Caco-2 (cell line): ENCODE results near the gene LZTS2. TPM values are rescaled to one million over a fixed set of nuclear protein-coding genes. Genes with fewer than 3 reads are reported as not detected.

ENCODE experiments used
- BruUV-seq: library from RNA; stranded (reverse); fragments of 400-500 nt; replicated peaks from 2 replicates; lab custom pipeline; 2021; lab: Mats Ljungman, UMichigan
- CTCF ChIA-PET: fragments of 300-600 bp; sonication (Branson Sonifier 250); formaldehyde crosslinking; loops from one replicate; lab custom pipeline; 2022; ENCODE audit warnings: antibody characterized with exemption; lab: Charles Lee
- POLR2A ChIA-PET: fragments of 300-600 bp; sonication (Branson Sonifier 250); formaldehyde crosslinking; loops from one replicate; lab custom pipeline; 2022; ENCODE audit warnings: antibody characterized with exemption; lab: Charles Lee
- DNase-seq, 2 experiments: peaks; one replicate each; pipeline versions ENCODE4 v3.0.0 to v3.0.0-alpha.2; 2020 to 2022
- H3K27me3 ChIP-seq: replicated peaks from 2 replicates; pipeline ENCODE4 v1.6.0; 2011; ENCODE audit warnings: low read length; ENCODE audit not compliant: control insufficient read depth, insufficient read depth
- H3K36me3 ChIP-seq: 2 replicates; pipeline ENCODE4 v1.5.1; 2011; ENCODE audit warnings: low read length; ENCODE audit not compliant: control insufficient read depth, insufficient read depth
- H3K4me1 ChIP-seq: fragments of 250-450 bp; sonication (Bioruptor Pico); 2 replicates; pipeline ENCODE4 v1.5.1; 2020; ENCODE audit warnings: mild to moderate bottlenecking
- H3K4me3 ChIP-seq: 2 replicates; pipeline ENCODE4 v1.5.1; 2011; ENCODE audit warnings: low read depth, mild to moderate bottlenecking, control low read depth, low read length
- H3K9me3 ChIP-seq: fragments of 250-450 bp; sonication (Bioruptor Pico); 2 replicates; pipeline ENCODE4 v1.5.1; 2020; ENCODE audit warnings: mild to moderate bottlenecking, moderate library complexity
- H3K27ac Mint-ChIP-seq: one replicate; pipeline ENCODE4 v1.8.0; 2022; ENCODE audit warnings: mixed read lengths; ENCODE audit not compliant: unreplicated experiment
- H3K27me3 Mint-ChIP-seq: one replicate; pipeline ENCODE4 v1.8.0; 2022; ENCODE audit warnings: mixed read lengths; ENCODE audit not compliant: insufficient read depth, unreplicated experiment
- H3K36me3 Mint-ChIP-seq: one replicate; pipeline ENCODE4 v1.8.0; 2022; ENCODE audit warnings: mild to moderate bottlenecking, mixed read lengths; ENCODE audit not compliant: insufficient read depth, unreplicated experiment
- H3K4me1 Mint-ChIP-seq: one replicate; pipeline ENCODE4 v1.8.0; 2022; ENCODE audit warnings: low read depth, mixed read lengths; ENCODE audit not compliant: unreplicated experiment
- H3K4me3 Mint-ChIP-seq: one replicate; pipeline ENCODE4 v1.8.0; 2022; ENCODE audit warnings: mild to moderate bottlenecking, moderate library complexity, mixed read lengths; ENCODE audit not compliant: unreplicated experiment
- H3K9me3 Mint-ChIP-seq: one replicate; pipeline ENCODE4 v1.8.0; 2022; ENCODE audit warnings: mixed read lengths; ENCODE audit not compliant: unreplicated experiment
- intact Hi-C: fragments of 100-400 bp; cut with micrococcal nuclease; formaldehyde crosslinking; loops from one replicate; pipeline ENCODE4 v1.10.0; 2022; ENCODE audit not compliant: unreplicated experiment
- total RNA-seq: library from RNA; stranded (reverse); gene quantifications from 2 replicates; pipeline ENCODE4 v1.2.3, GENCODE V29; 2022
- TF ChIP-seq, protein P1 (sequence below), 2 experiments: fragments of 200-600 bp in 1 of 2; IDR thresholded peaks; 1 replicate in 1 of 2; 2 replicates in 1 of 2; pipeline versions ENCODE4 v1.5.1 to v1.8.0; 2011 to 2022; ENCODE audit warnings: antibody characterized with exemption in 1 of 2, control low read depth in 1 of 2, inconsistent platforms in 1 of 2, low read depth in 1 of 2, low read length in 1 of 2, mild to moderate bottlenecking in 1 of 2, moderate library complexity in 1 of 2; ENCODE audit not compliant: insufficient read depth in 1 of 2, severe bottlenecking in 1 of 2, unreplicated experiment in 1 of 2

Gene LZTS2
- total RNA-seq, 1 experiment from 2014 or later, result 53.3 TPM

DNA sequence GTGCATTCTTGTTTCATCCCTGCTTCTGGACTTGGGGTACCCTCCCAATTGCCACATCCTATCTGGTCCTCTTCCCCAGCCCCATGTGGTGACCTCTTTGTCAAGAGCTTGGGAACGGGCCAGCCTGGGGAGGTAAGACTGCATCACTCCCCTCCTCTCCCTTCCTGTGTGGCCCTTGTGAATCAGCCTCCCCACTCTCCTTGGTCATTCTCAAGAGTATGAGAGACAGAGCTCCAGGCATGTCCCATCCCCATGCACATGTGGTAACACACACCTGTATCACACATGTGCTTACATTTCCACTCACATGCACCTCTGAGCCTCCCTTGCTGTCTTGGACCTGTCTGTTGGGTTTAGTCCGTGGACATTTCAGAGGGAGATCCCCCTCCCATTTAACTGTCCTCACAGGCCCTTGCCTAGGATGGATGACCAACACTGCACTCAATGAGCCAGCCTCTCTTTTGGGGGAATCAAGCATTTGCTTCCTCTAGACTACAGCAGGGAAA, 14.9 kb upstream of the LZTS2 start:
- Histone ChIP-seq H3K9me3 (no peaks in the 10 kb centered on the region), H3K27me3 (no peaks in the 10 kb centered on the region), H3K4me1 (peaks cover 4% of the 10 kb centered on the region), H3K4me3 (no peak overlapping the region), H3K36me3 (peaks cover 4% of the 10 kb centered on the region)
- CTCF ChIA-PET, result no interaction called here
- intact Hi-C loops, result no loop called here
- peak in 1 of 2 experiments; percentile 11 for DNase-seq
- Mint-ChIP-seq H3K27me3 (no peaks in the 10 kb centered on the region), H3K4me1 (peaks cover 10% of the 10 kb centered on the region), H3K4me3 (no peak overlapping the region), H3K27ac (no peak overlapping the region), H3K9me3 (no peaks in the 10 kb centered on the region), H3K36me3 (peaks cover 53% of the 10 kb centered on the region)
- BruUV-seq, result no TSS peak
- TF ChIP-seq, protein P1, sequence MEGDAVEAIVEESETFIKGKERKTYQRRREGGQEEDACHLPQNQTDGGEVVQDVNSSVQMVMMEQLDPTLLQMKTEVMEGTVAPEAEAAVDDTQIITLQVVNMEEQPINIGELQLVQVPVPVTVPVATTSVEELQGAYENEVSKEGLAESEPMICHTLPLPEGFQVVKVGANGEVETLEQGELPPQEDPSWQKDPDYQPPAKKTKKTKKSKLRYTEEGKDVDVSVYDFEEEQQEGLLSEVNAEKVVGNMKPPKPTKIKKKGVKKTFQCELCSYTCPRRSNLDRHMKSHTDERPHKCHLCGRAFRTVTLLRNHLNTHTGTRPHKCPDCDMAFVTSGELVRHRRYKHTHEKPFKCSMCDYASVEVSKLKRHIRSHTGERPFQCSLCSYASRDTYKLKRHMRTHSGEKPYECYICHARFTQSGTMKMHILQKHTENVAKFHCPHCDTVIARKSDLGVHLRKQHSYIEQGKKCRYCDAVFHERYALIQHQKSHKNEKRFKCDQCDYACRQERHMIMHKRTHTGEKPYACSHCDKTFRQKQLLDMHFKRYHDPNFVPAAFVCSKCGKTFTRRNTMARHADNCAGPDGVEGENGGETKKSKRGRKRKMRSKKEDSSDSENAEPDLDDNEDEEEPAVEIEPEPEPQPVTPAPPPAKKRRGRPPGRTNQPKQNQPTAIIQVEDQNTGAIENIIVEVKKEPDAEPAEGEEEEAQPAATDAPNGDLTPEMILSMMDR (IDR thresholded peaks at IDR 0.05; ENCODE audit: insufficient read depth in 1 of 2, low read depth in 1 of 2, low read length in 1 of 2, severe bottlenecking in 1 of 2, unreplicated experiment in 1 of 2), result no peak
- POLR2A ChIA-PET, result no interaction called here

DNA sequence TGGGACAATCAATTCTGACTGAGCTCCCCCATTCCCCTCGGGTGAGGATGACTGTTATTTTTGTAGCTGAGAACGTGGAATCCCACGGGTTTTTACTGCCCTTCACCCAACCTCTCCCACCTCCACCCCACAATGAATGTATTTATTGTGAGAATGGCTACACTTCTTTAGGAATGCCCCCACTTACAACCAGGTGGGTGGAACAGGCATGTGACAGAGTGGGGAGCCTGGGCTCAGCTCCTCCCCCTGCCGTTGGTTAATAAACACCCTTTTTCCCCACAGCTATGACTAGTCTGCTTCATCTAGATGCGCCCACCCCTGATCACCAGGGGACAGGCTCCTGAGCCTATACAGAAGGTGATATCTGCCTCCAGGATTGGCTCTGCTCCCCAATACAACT, 14.3 kb upstream of the LZTS2 start:
- no peak overlapping the region for H3K4me3 Mint-ChIP-seq
- Histone ChIP-seq H3K4me3 (no peak overlapping the region), H3K27me3 (no peaks in the 10 kb centered on the region), H3K4me1 (peaks cover 4% of the 10 kb centered on the region), H3K36me3 (peaks cover 4% of the 10 kb centered on the region), H3K9me3 (no peaks in the 10 kb centered on the region)
- POLR2A ChIA-PET, result no interaction called here
- H3K27ac Mint-ChIP-seq, result no peak overlapping the region
- H3K4me1 Mint-ChIP-seq, result peaks cover 10% of the 10 kb centered on the region
- TF ChIP-seq, protein P1 (IDR thresholded peaks at IDR 0.05; ENCODE audit: insufficient read depth in 1 of 2, low read depth in 1 of 2, low read length in 1 of 2, severe bottlenecking in 1 of 2, unreplicated experiment in 1 of 2), result no peak
- intact Hi-C loops, result no loop called here
- peaks cover 54% of the 10 kb centered on the region for H3K36me3 Mint-ChIP-seq
- CTCF ChIA-PET, result no interaction called here
- H3K9me3 Mint-ChIP-seq, result no peaks in the 10 kb centered on the region
- BruUV-seq, result no TSS peak
- H3K27me3 Mint-ChIP-seq, result no peaks in the 10 kb centered on the region
- no peak for DNase-seq

DNA sequence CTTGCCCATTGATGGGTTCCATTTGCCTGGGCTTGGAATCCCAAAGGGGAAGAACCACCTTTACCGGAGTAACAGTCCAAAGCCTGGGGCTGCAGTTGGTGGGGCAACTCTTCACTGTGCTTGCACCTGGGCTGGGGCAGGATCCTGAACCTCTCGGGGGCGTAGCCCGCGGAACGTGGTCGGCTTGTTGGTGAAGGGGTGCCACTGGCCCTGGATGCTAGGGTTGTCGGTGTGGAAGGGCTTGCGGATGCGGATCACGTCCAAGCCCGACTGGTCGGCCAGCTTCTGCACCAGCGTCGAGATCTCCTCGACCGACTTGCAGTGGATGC, 13.0 kb upstream of the LZTS2 start:
- Mint-ChIP-seq H3K36me3 (peaks cover 54% of the 10 kb centered on the region), H3K27me3 (no peaks in the 10 kb centered on the region), H3K9me3 (no peaks in the 10 kb centered on the region), H3K4me1 (peaks cover 10% of the 10 kb centered on the region), H3K27ac (peak overlapping the region; percentile 89), H3K4me3 (peak overlapping the region; percentile 100)
- POLR2A ChIA-PET, result no interaction called here
- TF ChIP-seq, protein P1 (IDR thresholded peaks at IDR 0.05; ENCODE audit: insufficient read depth in 1 of 2, low read depth in 1 of 2, low read length in 1 of 2, severe bottlenecking in 1 of 2, unreplicated experiment in 1 of 2), result no peak
- Histone ChIP-seq H3K36me3 (peaks cover 2% of the 10 kb centered on the region), H3K4me1 (peaks cover 4% of the 10 kb centered on the region), H3K9me3 (no peaks in the 10 kb centered on the region), H3K4me3 (peak overlapping the region; percentile 44), H3K27me3 (no peaks in the 10 kb centered on the region)
- intact Hi-C loops, result loop anchor here (1.0 kb wide), 1 partner anchor 15 kb away; no protein-coding TSS in a partner anchor
- BruUV-seq, result no TSS peak
- DNase-seq, result no peak
- CTCF ChIA-PET, result interaction anchor here (1.0 to 2.0 kb wide), 3 partner anchors 11 to 25 kb away, joined by 3 to 7 read pairs (median 7); no protein-coding TSS in a partner anchor
